Hematopoietic multipotent progenitor cell treated with erythropoietin and hydrocortisone succinate and interleukin-3 and kit ligand, for 15 days (in vitro differentiated cells): Measurements from ENCODE around the gene RBM5.
A peak's percentile ranks its signal among the peaks of the same experiment; 100 is the strongest.

Experiments
- DNase-seq: peaks from one replicate; pipeline ENCODE4 v3.0.0-alpha.2; 2015; ENCODE audit warnings: low spot score

RBM5 gene

GRCh38 chr3:50121072-50122032 lies 32.6 kb downstream of the RBM5 start:
- DNase-seq = peak; percentile 77

- DNase-seq = no peak
These were observed 33.4 kb downstream of the RBM5 start for GRCh38 chr3:50122071-50122470.

GRCh38 chr3:50122661-50123391 lies 34.1 kb downstream of the RBM5 start:
- DNase-seq = no peak

GRCh38 chr3:50123394-50124051 lies 34.8 kb downstream of the RBM5 start:
- DNase-seq = no peak

- DNase-seq = no peak
These were observed 35.5 kb downstream of the RBM5 start for GRCh38 chr3:50124052-50124799.

- no peak for DNase-seq
These were observed 36.1 kb downstream of the RBM5 start for GRCh38 chr3:50124800-50125178.

- DNase-seq = no peak
These were observed 37.0 kb downstream of the RBM5 start for GRCh38 chr3:50125541-50126286.

- no peak for DNase-seq
These were observed 37.8 kb downstream of the RBM5 start for GRCh38 chr3:50126287-50127211.

GRCh38 chr3:50127251-50127691 lies 38.6 kb downstream of the RBM5 start:
- DNase-seq = no peak

- DNase-seq = no peak
These were observed 39.3 kb downstream of the RBM5 start for GRCh38 chr3:50128001-50128400.

GRCh38 chr3:50130436-50130835 lies 41.7 kb downstream of the RBM5 start:
- no peak for DNase-seq

GRCh38 chr3:50132421-50133282 lies 43.9 kb downstream of the RBM5 start:
- DNase-seq = no peak

GRCh38 chr3:50133283-50133615 lies 44.5 kb downstream of the RBM5 start:
- no peak for DNase-seq

- DNase-seq = no peak
These were observed 45.6 kb downstream of the RBM5 start for GRCh38 chr3:50134367-50134766.

- no peak for DNase-seq
These were observed 47.2 kb downstream of the RBM5 start for GRCh38 chr3:50135964-50136363.

GRCh38 chr3:50136714-50137405 lies 48.1 kb downstream of the RBM5 start:
- DNase-seq = no peak

- DNase-seq = no peak
These were observed 48.8 kb downstream of the RBM5 start for GRCh38 chr3:50137531-50137930.
